H9 (cell line): ENCODE results near the gene INSM2. TPM values are rescaled to one million over a fixed set of nuclear protein-coding genes. Genes with fewer than 3 reads are reported as not detected.

ENCODE experiments used
- DNase-seq: peaks from one replicate; pipeline ENCODE4 v3.0.0-alpha.2; 2017
- H2AFZ ChIP-seq: one replicate; pipeline ENCODE4 v1.6.1; 2013; ENCODE audit warnings: mild to moderate bottlenecking, low read length, control low read depth, moderate library complexity
- H2AK5ac ChIP-seq: 2 replicates; pipeline ENCODE4 v1.6.1; 2013; ENCODE audit warnings: low read length, control low read depth, mixed read lengths; ENCODE audit not compliant: insufficient read length
- H2BK120ac ChIP-seq: one replicate; pipeline ENCODE4 v1.6.1; 2013; ENCODE audit warnings: low read depth, mild to moderate bottlenecking, low read length, control low read depth, inconsistent platforms; ENCODE audit not compliant: poor library complexity, severe bottlenecking
- H2BK12ac ChIP-seq: 2 replicates; pipeline ENCODE4 v1.6.1; 2013; ENCODE audit warnings: low read length, control low read depth, mixed read lengths, low read depth; ENCODE audit not compliant: insufficient read length
- H2BK15ac ChIP-seq: 2 replicates; pipeline ENCODE4 v1.6.1; 2013; ENCODE audit warnings: low read depth, low read length, control low read depth
- H2BK20ac ChIP-seq: one replicate; pipeline ENCODE4 v1.6.1; 2013; ENCODE audit warnings: low read depth, mild to moderate bottlenecking, low read length, control low read depth, inconsistent platforms; ENCODE audit not compliant: poor library complexity, severe bottlenecking
- H2BK5ac ChIP-seq: 2 replicates; pipeline ENCODE4 v1.6.1; 2013; ENCODE audit warnings: low read length, control low read depth, mixed read lengths; ENCODE audit not compliant: insufficient read length
- H3K14ac ChIP-seq: 2 replicates; pipeline ENCODE4 v1.6.1; 2013; ENCODE audit warnings: low read length, control low read depth; ENCODE audit not compliant: insufficient read depth
- H3K18ac ChIP-seq: 2 replicates; pipeline ENCODE4 v1.6.1; 2013; ENCODE audit warnings: low read depth, mild to moderate bottlenecking, mixed read lengths, low read length, control low read depth; ENCODE audit not compliant: insufficient read length
- H3K23ac ChIP-seq: 2 replicates; pipeline ENCODE4 v1.6.1; 2013; ENCODE audit warnings: low read length, control low read depth, mixed read lengths, low read depth; ENCODE audit not compliant: insufficient read length
- H3K23me2 ChIP-seq: 2 replicates; pipeline ENCODE4 v1.6.1; 2013; ENCODE audit warnings: low read depth, mild to moderate bottlenecking, mixed read lengths, low read length, control low read depth; ENCODE audit not compliant: insufficient read length, poor library complexity, severe bottlenecking
- H3K27ac ChIP-seq: 2 replicates; pipeline ENCODE4 v1.5.1; 2013; ENCODE audit warnings: low read length, control low read depth, mixed read lengths, low read depth; ENCODE audit not compliant: insufficient read length
- H3K27me3 ChIP-seq: 2 replicates; pipeline ENCODE4 v1.6.1; 2013; ENCODE audit warnings: low read length, control low read depth, inconsistent platforms; ENCODE audit not compliant: insufficient read depth
- H3K4ac ChIP-seq: 2 replicates; pipeline ENCODE4 v1.6.1; 2013; ENCODE audit warnings: low read depth, mild to moderate bottlenecking, control low read depth, inconsistent platforms, low read length, moderate library complexity
- H3K4me1 ChIP-seq: 2 replicates; pipeline ENCODE4 v1.6.1; 2013; ENCODE audit warnings: low read length, control low read depth, inconsistent platforms; ENCODE audit not compliant: insufficient read depth
- H3K4me2 ChIP-seq: 2 replicates; pipeline ENCODE4 v1.6.1; 2013; ENCODE audit warnings: low read length, control low read depth, mixed read lengths; ENCODE audit not compliant: insufficient read length, insufficient read depth
- H3K56ac ChIP-seq: 2 replicates; pipeline ENCODE4 v1.6.1; 2013; ENCODE audit warnings: low read depth, mild to moderate bottlenecking, mixed read lengths, low read length, control low read depth; ENCODE audit not compliant: insufficient read length
- H3K79me1 ChIP-seq: 2 replicates; pipeline ENCODE4 v1.6.1; 2013; ENCODE audit warnings: low read depth, mild to moderate bottlenecking, moderate library complexity, low read length, control low read depth, inconsistent platforms; ENCODE audit not compliant: insufficient read depth, poor library complexity, severe bottlenecking
- H3K79me2 ChIP-seq: 2 replicates; pipeline ENCODE4 v1.6.1; 2013; ENCODE audit warnings: low read length, control low read depth, inconsistent platforms; ENCODE audit not compliant: insufficient read depth
- H3K9ac ChIP-seq: 2 replicates; pipeline ENCODE4 v1.6.1; 2013; ENCODE audit warnings: low read length, control low read depth, mixed read lengths; ENCODE audit not compliant: insufficient read length; ENCODE audit errors: extremely low read depth
- H3K9me3 ChIP-seq: one replicate; pipeline ENCODE4 v1.6.1; 2013; ENCODE audit warnings: low read depth, low read length, inconsistent platforms; ENCODE audit not compliant: control insufficient read depth
- H3T11ph ChIP-seq: one replicate; pipeline ENCODE4 v1.6.1; 2013; ENCODE audit warnings: mild to moderate bottlenecking, low read length, control low read depth, inconsistent platforms
- H4K20me1 ChIP-seq: one replicate; pipeline ENCODE4 v1.6.1; 2013; ENCODE audit not compliant: control insufficient read depth, insufficient read length, insufficient read depth
- H4K5ac ChIP-seq: 2 replicates; pipeline ENCODE4 v1.6.1; 2013; ENCODE audit warnings: low read depth, mild to moderate bottlenecking, mixed read lengths, low read length, control low read depth; ENCODE audit not compliant: insufficient read length
- H4K8ac ChIP-seq: replicated peaks from 2 replicates; pipeline ENCODE4 v1.6.1; 2013; ENCODE audit warnings: low read length, control low read depth, mixed read lengths, low read depth; ENCODE audit not compliant: insufficient read length
- H4K91ac ChIP-seq: 2 replicates; pipeline ENCODE4 v1.6.1; 2013; ENCODE audit warnings: low read depth, mild to moderate bottlenecking, moderate library complexity, mixed read lengths, low read length, control low read depth; ENCODE audit not compliant: insufficient read length
- H3K27ac Mint-ChIP-seq, 3 experiments: 2 replicates in 2 of 3; 3 replicates in 1 of 3; pipeline ENCODE4 v1.8.0; 2020 to 2021; ENCODE audit warnings: mixed read lengths in 3 of 3, mild to moderate bottlenecking in 1 of 3, moderate library complexity in 1 of 3
- H3K27me3 Mint-ChIP-seq: 2 replicates; pipeline ENCODE4 v1.8.0; 2021; ENCODE audit warnings: low read depth, mild to moderate bottlenecking, moderate library complexity, mixed read lengths
- H3K36me3 Mint-ChIP-seq, 3 experiments: 2 replicates in 2 of 3; 3 replicates in 1 of 3; pipeline ENCODE4 v1.8.0; 2020 to 2021; ENCODE audit warnings: low read depth in 3 of 3, mixed read lengths in 3 of 3; ENCODE audit not compliant: insufficient read depth in 1 of 3
- H3K4me1 Mint-ChIP-seq, 2 experiments: 2 replicates each; pipeline ENCODE4 v1.8.0; 2020; ENCODE audit warnings: mixed read lengths in 2 of 2
- H3K4me3 Mint-ChIP-seq, 2 experiments: 2 replicates in 1 of 2; 3 replicates in 1 of 2; pipeline ENCODE4 v1.8.0; 2020 to 2021; ENCODE audit warnings: mild to moderate bottlenecking in 2 of 2, mixed read lengths in 2 of 2, moderate library complexity in 1 of 2
- H3K9me3 Mint-ChIP-seq, 2 experiments: 2 replicates in 1 of 2; 3 replicates in 1 of 2; pipeline ENCODE4 v1.8.0; 2020; ENCODE audit warnings: mild to moderate bottlenecking in 2 of 2, mixed read lengths in 2 of 2, moderate library complexity in 1 of 2
- WGBS: extraction: QIAGEN DNeasy Blood & Tissue Kit; methylation state at CpG from one replicate; pipeline ENCODE4 v1.1.7; 2013; ENCODE audit warnings: missing lambda C conversion rate, low lambda C conversion rate, mixed read lengths; ENCODE audit not compliant: insufficient read length; ENCODE audit errors: extremely low coverage; 5-methylcytosine and 5-hydroxymethylcytosine counted together
- total RNA-seq: library from RNA; stranded (reverse); gene quantifications from 2 replicates; pipeline ENCODE4 v1.2.1, GENCODE V29; 2021
- TF ChIP-seq, protein P1 (sequence below): fragments of 200-600 bp; sonication (generic); conservative IDR thresholded peaks from 3 replicates; pipeline ENCODE4 v1.8.0; 2021; ENCODE audit warnings: antibody characterized with exemption, mild to moderate bottlenecking

INSM2 gene
- total RNA-seq, 1 experiment from 2014 or later, result not detected

DNA sequence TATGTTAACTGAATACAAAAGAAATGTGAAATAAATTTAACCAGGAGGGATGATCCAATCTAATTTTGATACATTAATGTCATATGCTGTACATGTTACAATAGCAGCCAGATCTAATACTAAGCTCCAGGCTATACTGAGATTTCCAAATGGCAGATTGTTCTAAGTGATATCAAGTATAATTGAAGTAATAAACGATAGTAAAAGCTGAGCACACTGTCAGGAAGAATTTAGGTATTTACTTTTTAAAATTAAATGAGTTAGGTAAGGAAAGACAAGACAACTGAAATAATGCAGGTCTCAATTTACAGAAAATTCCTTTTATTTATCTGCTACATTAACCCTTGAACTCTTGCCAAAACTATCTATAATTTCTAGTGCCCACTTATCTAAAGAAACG, 39.9 kb downstream of the INSM2 start:
- Mint-ChIP-seq H3K27ac (no peak overlapping the region), H3K27me3 (no peaks in the 10 kb centered on the region), H3K9me3 (no peaks in the 10 kb centered on the region; a peak in 1 of 5 replicates), H3K4me1 (no peaks in the 10 kb centered on the region), H3K36me3 (no peaks in the 10 kb centered on the region; a peak in 1 of 7 replicates), H3K4me3 (no peak overlapping the region)
- no peak overlapping the region for H3T11ph ChIP-seq
- no peak overlapping the region for H3K4me2 ChIP-seq
- no peak overlapping the region for H3K56ac ChIP-seq
- no peak overlapping the region for H4K91ac ChIP-seq
- no peak for DNase-seq
- H4K8ac ChIP-seq, result no peak overlapping the region
- no peak overlapping the region for H2BK120ac ChIP-seq
- no peak overlapping the region for H2AFZ ChIP-seq
- no peaks in the 10 kb centered on the region for H3K79me1 ChIP-seq
- no peak overlapping the region for H2BK20ac ChIP-seq
- no peaks in the 10 kb centered on the region for H3K27me3 ChIP-seq
- H3K23me2 ChIP-seq, result no peaks in the 10 kb centered on the region
- TF ChIP-seq, protein P1, sequence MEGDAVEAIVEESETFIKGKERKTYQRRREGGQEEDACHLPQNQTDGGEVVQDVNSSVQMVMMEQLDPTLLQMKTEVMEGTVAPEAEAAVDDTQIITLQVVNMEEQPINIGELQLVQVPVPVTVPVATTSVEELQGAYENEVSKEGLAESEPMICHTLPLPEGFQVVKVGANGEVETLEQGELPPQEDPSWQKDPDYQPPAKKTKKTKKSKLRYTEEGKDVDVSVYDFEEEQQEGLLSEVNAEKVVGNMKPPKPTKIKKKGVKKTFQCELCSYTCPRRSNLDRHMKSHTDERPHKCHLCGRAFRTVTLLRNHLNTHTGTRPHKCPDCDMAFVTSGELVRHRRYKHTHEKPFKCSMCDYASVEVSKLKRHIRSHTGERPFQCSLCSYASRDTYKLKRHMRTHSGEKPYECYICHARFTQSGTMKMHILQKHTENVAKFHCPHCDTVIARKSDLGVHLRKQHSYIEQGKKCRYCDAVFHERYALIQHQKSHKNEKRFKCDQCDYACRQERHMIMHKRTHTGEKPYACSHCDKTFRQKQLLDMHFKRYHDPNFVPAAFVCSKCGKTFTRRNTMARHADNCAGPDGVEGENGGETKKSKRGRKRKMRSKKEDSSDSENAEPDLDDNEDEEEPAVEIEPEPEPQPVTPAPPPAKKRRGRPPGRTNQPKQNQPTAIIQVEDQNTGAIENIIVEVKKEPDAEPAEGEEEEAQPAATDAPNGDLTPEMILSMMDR, result no peak
- H3K23ac ChIP-seq, result no peak overlapping the region
- H3K14ac ChIP-seq, result no peak overlapping the region
- H2BK12ac ChIP-seq, result no peak overlapping the region
- H3K27ac ChIP-seq, result no peak overlapping the region
- H3K9ac ChIP-seq, result no peak overlapping the region
- WGBS, result no CpG with 5 or more reads among the region's 2 CpGs
- H3K4me1 ChIP-seq, result no peaks in the 10 kb centered on the region
- no peak overlapping the region for H3K18ac ChIP-seq
- H2AK5ac ChIP-seq, result no peak overlapping the region
- H3K79me2 ChIP-seq, result no peaks in the 10 kb centered on the region
- H3K4ac ChIP-seq, result no peak overlapping the region
- no peaks in the 10 kb centered on the region for H3K9me3 ChIP-seq
- no peak overlapping the region for H4K5ac ChIP-seq
- H4K20me1 ChIP-seq, result no peaks in the 10 kb centered on the region
- no peak overlapping the region for H2BK5ac ChIP-seq
- H2BK15ac ChIP-seq, result no peak overlapping the region
